GM23248 (cell line): Measurements from ENCODE around the gene FFAR3.

Experiments
- EZH2 ChIP-seq: fragments of 200-600 bp; sonication (generic); IDR thresholded peaks from 2 replicates; pipeline ENCODE4 v1.6.1; 2018; ENCODE audit warnings: antibody characterized with exemption, mild to moderate bottlenecking; ENCODE audit not compliant: insufficient read depth, poor library complexity, severe bottlenecking
- EZH2phosphoT487 ChIP-seq: fragments of 200-600 bp; sonication (generic); IDR thresholded peaks from 2 replicates; pipeline ENCODE4 v1.6.1; 2018; ENCODE audit warnings: antibody characterized with exemption, moderate library complexity, mild to moderate bottlenecking, low read depth; ENCODE audit not compliant: insufficient read depth

DNA sequence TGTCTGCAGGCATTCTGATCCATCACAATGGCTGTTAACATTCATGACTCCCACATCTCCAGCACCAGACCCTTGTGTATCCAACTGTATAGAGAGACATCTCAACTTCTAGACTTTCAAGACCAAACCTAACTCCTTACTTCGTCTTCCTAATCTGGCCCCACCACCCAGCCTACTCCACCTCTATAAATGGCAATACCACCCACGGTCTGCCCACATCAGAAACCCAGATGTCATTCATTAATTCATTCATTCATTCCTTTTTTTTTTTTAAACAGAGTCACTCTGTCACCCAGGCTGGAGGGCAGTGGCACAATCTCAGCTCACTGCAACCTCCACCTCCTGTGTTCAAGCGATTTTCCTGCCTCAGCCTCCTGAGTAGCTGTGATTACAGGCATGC lies 23.1 kb downstream of the FFAR3 start:
- TF ChIP-seq EZH2 (no peak), EZH2phosphoT487 (no peak)
